ENCODE results near the gene FYCO1.

FYCO1 gene

DNA sequence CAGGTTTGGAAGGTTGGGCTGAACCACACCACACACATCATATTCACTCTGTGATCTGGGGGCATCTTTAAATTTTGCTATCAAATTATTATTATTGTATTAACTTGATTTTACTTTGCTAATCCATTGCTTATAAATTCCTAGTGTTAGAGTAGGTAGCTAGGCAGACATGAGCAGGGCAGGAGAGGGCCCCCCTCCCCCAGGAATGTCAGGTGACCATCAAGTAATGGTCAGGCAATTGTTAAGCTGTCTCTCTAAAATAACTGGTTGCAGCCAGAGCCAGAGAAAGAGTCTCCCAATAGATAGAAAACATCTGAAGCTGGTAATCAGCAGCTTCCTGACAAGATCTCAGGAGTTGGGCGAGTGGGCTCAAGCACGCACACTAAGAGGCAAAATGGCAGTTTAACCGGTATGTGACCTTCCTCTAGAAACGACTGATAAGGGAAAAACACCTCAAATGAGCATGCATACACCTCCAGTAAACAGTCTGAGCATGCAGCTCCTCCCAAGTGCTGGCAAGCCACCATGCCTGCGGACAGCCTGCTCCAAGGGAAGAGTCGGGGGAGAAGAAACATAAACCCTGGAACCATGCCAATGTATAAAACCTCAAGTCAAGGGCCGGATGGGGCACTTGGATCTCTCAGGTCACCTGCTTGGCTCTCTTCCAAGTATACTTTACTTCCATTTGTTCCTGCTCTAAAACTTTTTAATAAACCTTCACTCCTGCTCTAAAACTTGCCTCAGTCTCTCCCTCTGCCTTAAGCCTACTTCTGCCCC, 55.4 kb downstream of the FYCO1 start:
- DNase-seq: peak; percentile 22

DNA sequence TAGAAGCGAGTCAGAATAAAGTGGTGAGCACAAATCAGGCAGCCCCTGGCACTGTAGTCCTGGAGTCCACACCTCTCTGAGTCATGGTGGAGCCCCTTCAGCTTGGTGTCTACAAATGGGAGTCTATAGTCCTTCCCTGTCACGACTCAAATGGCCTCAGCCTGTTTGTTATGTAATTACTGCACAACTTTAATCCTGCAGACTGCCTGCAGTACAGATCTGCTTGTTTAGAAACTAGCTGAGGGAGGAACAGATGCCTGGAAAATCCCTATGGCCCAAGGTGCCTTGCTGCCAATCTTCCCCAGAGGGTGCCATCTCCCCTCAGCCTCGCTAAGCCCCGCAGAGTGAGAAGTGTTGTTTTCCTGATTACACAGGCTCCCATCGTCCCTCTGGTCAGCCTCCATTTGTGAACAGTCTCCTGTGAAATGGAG, 56.3 kb downstream of the FYCO1 start:
- peak; percentile 4 for DNase-seq

DNA sequence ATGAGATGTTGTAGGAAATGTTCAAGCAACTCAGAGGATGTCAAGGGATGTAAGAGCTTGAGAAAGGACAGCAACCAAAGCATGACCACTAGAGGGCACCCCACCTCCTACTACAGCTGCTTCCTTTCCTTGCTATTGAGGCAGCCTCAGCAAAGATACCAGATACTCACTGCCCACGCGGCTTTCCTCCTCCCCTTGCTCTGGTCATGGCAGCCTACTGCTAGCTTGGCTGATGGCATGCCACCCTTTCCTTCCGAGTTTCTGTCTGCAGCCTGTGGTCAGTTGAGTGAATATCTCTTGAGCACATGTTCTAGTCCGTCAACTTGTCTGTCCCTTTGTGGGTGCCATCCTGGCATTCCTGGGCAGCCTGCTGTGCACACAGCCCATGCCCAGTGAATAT, 56.8 kb downstream of the FYCO1 start:
- DNase-seq: peak; percentile 46

DNA sequence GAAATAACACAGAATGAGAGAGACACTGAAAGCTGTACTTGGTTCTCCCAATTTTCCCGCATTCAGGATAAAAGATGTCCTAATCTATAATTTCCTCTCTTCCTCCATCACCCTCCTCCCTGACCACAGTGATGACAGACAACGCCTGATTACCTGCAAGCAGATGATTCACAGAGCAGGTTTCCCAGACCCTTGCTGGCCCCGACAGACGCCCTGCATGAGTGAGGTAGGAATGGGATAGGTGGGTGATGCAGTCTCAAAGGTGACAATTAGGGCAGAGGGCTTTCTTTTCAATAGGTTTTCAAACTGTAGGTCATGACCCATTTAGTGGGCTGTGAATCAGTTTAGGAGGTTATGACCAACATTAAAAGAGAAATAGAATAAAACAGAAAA, 57.6 kb downstream of the FYCO1 start:
- no peak for DNase-seq

DNA sequence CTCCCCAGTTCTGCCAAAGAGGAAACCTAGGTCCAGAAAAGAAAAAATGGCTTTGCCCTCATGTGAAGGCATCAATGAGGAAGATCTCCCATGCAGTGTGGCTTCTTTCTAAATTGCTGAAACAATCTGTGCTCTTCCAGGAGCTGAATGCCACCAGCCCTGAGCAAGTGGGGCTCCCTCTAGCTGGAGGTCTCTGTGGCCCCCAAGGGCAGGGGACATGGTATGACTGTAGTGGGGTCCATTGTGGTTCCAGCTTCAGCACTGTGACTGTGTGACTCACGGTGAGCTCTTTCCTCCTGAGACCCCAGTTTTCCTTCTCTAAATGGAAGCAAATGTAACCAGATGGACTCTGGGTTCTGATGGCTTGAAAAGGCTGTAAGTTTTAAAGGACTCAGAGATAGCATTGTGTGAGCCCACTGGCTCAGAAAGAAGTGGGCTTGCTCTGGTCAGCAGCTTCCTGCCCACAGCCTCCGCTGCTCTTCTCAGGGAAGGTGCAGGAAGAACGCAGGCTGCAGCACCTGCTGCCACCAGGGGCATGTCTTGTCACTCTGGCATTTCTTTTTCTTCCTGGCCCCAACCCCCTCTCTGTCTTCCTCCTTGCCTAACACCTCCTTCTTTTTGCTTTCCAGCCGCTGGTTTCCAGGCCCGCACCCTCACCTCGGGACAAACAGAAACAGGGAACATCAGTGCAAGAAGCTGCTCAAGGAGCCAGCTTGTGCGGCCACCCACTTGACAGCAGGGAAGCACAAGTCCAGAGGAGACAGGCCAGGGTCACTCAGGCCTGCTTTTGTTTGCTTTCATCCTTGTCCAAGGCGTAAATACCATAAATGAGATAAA, 58.2 kb downstream of the FYCO1 start:
- DNase-seq: no peak

DNA sequence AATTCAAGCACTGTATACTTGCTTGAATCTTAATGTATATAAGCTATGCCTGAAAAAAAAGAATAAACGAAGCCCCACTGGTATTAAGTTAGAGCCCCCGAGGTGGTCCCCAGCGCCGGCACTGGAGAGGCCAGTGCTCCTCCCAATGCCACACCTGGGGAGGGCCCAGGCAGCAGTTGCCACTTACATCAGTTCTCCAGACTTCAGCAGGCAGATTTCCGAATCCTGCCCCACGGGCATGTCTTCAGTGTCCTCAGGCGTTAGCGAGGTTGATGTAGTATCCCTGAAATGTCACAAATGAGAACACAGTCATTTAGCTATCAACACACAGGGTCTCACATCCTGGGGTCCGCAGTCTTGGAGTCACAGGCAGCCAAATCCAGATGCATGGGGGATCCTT, 59.4 kb downstream of the FYCO1 start:
- no peak for DNase-seq

DNA sequence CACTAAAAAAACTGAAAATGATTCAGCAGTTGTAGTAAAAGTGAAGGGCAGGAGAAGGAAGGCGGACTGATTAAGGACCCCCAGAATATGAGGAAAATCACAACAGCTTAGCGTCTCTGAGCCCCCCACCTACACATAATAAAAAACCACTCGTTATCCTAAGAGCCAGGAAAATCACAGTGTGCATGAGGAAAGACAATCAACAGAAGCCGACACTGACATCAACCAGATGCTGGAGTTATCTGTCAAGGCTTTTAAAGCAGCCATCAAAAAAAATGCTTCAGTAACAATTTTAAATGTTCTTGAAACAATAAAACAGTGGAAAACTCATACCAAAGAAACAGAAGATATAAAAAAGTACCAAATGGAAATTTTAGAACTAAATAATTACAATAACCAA, 62.0 kb downstream of the FYCO1 start:
- DNase-seq: no peak

DNA sequence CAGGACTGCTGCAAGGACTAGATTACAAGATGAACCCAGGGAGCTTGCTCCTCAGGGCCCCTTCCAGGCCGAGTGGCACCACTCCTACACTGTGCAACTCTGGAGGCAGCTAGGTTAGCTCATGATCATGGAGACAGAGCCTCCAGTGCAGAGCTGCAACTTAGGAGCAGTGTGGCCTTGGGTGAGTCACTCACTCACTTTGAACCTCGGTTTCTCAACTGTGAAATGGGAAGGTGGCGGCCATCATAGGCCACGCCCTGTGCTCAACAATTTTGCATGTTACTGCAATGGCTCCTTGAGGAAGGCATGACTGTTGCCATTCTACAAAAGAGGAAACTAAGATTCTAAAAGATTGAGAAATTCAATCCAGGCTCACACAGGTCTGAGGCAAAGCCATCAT, 63.5 kb downstream of the FYCO1 start:
- DNase-seq: no peak

DNA sequence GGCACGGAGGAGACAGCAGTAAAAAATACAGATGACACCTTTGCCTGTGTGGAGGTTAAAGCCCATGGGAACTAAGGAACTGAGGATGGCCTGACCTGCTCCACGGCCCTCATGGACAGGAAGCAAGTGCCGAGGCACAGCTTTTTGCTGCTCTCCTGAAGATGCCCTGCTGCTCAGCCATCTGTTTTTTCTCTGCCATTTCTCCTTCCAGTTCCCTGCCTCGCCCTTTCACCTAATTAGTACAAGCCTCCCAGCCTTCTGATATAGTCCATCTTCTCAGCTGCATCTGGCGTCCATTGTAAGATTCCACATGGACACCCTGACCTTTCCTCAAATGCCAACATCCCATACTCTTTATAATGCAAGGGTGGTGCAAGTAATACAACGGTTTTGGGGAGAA, 64.1 kb downstream of the FYCO1 start:
- DNase-seq: no peak

DNA sequence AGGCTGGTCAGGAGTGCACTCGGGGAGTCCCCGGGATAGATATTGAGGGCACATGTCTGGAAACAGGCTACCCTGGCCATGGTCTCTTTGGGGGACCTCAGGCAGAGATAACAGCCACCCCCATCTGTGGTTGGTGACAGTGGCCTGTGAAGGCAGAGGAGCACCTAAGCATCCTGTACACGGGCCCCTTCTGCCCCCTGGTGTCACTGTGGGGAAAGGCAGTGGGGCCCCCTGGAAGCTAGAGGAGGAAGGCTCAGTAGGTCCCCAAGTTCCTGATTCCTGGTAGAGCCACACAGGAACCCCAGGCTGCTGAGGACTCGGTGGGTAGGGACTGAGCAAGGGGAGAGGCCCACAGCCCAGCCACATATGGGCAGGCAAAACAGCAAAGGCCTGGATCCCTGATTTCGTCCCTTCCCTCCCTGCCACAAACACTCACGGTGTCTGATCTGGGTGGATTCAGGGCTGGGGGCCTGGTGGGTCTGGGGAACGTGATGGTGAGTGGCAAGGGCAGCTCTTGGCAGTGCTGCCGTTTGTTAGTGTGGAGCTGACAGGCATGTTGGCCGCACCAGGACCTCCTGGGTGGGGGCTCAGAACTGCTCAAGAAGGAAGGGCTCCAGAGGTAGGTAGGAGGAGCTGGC, 66.5 kb downstream of the FYCO1 start:
- DNase-seq: no peak

DNA sequence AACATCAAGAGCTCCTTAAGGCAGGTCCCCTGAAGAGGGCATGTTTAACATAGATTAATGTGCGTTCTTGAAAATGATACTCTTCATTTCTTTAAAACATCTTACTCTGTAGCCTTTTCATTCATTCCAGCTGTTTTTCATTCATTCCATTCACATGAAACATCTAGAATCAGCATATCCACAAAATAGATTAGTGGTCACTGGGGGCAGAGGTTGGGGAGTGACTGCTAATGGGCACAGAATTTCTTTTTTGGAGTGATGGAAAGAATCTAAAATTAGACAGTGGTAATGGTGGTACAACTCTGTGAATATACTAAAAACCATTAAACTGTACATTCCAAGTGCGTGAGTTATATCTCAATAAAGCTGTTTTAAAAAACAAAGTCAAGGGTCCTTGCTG, 67.7 kb downstream of the FYCO1 start:
- DNase-seq: no peak

DNA sequence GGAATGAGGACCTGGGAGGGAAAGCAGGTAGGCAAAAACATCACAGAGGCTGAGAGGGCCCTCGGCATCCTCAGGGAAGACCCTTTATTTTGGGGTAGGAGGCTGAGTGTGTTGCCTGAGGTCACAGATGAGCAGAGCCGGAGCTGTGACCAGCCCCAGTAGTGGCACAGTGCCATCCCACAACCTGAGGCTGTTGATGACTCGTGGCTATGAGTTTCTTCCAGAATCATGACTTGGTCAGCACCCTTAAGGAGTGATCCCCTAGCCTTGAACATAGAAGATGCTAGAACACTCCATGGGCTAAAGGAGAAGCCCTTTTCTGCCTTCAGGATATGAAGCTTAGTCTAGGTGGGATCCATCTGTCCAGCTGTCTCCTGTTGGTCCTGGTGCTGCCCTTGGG, 71.9 kb downstream of the FYCO1 start:
- no peak for DNase-seq

DNA sequence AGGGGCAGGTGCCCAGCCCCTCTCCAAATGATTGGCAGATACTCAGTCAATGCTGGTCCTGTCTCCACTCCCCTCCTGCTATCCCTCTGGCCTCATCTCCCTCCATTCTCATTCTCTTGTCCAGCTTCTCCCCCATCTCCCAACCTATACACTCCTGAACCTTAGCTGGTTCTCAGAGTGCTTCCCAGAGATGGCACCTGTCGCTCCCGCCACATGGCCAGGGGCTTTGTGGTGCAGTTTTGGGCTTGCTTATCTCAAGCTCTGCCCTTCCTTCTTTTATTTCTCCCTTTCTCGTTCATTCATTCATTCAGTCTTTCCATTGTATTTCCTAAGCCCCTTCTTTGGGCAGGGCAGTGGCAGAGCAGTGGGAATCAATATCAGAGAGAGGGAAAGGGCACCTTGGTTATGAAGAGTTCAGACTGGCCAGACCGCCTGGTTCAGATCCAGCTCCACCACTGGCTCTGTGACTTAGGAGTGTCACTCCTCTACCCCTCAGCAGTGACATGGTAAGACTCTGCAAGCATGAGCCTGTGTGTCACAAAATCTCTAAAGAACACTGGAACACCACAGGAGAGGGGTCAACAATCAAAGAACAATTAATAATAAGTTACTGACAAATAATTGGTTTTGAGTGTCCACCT, 72.6 kb downstream of the FYCO1 start:
- DNase-seq: no peak

DNA sequence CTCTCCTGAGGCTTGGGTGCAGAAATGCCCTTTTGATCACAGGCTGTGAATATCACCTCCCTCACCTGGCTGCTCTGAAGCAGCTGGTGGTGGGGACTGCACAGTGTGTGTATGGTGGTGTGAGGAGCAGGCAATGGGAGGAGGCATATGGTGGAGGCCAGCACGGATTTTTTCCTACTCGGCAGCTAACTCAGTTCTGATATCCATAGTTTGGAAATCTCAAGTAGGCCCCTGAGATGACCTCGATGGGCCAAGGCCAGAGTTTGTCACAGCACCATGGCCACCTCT, 73.6 kb downstream of the FYCO1 start:
- DNase-seq: no peak

DNA sequence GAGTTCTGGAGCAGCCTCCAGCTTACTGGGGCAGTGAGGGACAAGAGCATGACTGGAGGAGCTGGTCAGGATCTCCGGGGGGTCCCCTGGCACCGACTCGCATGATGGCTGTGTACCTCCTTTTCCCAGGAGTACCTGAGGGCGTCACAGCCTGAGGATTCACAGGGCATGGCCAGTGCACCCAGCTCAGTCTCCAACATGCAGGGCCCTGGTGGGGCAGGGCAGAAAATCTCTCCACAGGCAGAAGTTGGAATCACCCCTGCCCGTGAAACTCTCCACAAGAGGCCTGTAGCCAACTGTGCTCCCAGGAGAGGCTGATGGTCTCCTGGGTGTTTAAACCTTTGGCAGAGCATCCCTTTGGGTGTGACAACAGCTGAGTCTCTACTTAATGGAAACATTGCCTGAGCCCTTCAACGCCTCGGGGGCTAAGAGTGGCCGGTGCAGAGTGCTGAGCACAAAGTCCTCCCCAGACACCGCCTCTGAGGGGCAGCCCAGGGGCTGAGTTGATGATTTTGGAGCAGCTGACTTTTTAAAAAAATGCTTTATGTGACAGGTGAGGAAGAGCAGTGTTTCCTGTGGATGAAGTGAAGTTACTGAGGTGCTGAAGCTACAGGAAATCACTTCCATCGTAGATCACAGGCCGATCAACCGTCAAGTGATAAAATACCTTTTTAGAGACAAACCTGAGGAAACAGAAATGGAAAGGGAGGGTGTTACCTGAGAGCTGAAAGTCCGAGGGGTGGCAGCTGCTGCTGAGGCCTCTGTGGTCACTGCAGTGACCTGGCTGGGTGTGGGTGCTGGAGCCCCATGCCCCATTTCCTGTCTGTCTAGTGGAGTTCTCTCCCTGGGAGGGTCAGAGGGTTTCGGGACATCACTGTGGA, 74.2 kb downstream of the FYCO1 start:
- no peak for DNase-seq

DNA sequence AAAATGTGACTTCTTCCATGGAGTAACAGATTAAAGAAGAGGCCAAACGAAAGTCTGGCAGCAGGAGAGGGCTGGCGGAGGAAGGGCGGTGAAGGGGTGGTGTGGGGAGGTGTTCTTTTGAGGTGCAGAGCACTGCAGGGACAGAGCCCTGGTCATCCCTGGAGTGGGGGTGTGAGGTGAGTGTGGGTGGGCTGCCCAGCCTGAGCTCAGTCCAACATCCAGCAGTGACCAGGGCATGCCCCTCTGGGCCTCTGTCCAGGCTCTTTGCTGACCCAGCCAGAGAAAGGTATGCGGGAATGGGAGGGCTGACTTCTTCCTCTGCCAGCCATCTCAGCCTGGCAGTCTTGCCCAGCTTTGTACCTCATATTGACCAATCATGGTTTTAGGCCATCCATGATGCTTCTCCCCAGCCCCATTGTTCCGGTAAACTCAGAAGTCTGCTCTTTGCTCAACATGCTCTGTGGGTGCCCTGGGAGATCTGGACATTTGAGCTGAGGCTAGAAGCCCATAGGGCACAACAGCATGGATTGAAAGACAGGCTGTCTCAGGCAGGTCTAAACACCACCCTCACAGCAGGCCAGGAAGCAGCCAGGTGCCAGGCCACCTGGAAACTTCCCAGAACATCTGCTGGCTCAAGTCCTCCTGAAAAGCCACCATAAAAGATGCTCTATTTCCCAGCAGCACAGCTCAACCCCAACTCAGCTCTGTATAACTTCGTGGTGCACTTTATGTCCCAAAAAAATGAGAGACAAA, 78.3 kb downstream of the FYCO1 start:
- DNase-seq: no peak

DNA sequence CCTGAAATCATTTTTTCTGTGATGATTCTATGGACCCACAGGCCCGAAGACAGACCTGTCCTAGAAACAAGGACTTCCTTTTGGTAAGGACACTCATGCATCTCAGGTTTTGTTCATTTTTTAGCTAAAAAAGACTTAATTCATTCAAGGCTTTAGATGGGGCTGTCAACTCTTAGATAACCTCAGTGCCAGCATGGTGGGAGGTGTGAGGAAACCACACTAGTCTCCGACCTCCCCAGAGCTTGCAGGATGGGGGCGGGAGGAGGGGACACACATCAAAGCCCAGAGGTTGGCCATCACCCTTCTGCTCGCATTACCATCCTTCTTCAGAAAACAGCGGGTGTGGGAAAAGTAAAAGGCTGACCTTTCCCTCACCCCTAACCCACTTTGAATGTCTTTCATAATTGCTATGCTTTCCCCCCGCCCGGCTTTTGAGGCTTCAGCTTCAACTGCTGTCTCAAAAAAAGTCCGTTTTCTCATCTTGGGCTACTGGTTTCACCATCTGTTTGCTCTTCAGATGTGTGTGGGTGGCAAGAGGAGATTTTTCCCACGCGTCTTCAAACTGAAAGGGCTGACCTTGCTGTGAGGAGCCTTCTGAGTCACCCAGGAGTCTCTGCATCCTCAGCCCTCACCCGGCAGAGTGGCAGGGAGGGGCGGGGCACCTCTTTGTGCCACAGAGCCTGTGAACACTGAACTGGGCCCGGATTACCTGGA, 79.9 kb downstream of the FYCO1 start:
- no peak for DNase-seq

DNA sequence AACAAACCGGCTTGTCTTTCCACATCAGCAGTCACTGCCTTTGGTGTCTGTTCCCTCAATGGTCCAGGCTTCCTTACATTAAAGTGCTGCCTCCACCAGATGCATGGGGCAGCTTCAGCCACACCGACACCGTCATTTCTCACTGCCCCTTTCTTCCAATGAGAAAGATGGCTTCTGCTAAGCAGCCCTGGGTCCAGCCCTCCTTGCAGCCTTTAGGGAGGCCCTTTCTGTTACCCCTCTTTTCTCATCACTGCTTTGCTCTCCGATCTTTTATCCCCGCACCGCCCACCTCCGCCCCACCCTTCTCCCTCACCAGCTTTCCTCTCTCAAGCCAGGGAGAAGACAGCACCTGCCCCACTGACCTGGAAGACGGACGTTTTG, 80.6 kb downstream of the FYCO1 start:
- DNase-seq: no peak

DNA sequence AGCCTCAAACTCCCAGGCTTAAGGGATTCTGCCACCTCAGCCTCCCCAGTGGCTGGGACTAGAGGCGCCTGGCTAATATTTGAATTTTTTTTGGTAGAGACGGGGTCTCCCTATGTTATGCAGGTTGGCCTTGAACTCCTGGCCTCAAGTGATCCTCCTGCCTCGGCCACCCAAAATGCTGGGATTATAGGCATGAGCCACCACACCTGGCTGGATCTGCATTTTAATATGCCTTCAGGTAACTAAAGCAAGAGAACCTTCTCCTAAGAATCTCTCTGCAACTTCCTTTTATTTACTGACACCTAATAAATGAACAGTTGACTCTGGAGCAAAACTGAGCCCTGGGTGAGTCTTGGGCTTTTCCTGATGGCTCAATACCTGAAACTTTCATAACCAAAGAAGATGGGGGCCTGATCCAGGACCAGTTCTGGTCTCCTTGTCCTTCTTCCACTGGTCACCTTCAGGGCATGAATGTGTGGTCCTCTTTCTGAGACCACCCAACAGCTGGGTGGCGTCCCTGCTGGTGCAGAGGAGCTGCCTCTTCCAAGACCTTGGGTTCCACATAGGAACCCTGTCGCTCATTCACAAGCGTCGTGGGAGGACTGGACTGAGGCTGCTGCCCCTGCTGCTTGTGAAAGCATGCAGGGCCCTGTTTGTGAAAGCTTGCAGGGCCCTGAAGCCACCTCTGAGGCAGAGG, 81.1 kb downstream of the FYCO1 start:
- no peak for DNase-seq

DNA sequence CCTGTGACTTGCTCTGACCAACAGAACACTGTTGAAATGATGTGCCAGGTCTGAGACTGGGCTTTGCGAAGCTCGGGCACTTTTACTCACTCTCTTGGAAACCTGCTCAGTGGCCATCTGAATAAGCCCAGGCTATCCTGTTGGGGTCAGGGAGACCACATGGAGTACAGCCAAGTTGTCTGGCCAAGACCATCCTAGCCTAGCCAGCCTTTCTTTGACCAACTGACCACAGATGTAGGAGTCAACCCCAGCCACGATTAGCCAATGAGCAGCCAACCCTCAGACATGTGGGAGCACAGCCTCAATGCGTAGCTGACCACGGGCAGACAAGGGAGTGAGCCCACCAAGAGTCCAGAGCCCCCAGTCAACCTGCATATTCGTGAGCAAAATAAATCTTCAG, 83.2 kb downstream of the FYCO1 start:
- DNase-seq: no peak

Data from NCI-H2227 treated with DMSO at 0.1 percent for 48 hours (cell line).